ENCODE results near the gene CDC34. TPM values are rescaled to one million over a fixed set of nuclear protein-coding genes. Genes with fewer than 3 reads are reported as not detected.

Gene CDC34
- total and polyA plus RNA-seq, 9 of the 15 experiments (the other 6 are each of a cell fraction or from before 2014, with no cell fraction given): 0.80 to 203 (median 65.5) TPM

- ChIA-PET POLR2A (no interaction called here), CTCF (ENCODE audit: low intra/inter-chr PET ratio) (no interaction called here)
- Histone ChIP-seq H3K4me1 (replicated peaks in 1 of 2; ENCODE audit: control insufficient read depth in 2 of 2, insufficient read depth in 2 of 2, low read length in 2 of 2) (peaks cover 8 to 55% of the 10 kb centered on the region in 2 experiments), H3K9ac (ENCODE audit: insufficient read depth in 1 of 2, low read depth in 2 of 2, low read length in 2 of 2) (no peak overlapping the region), H3K27me3 (ENCODE audit: control insufficient read depth in 2 of 2, insufficient read depth in 2 of 2, low read length in 2 of 2) (no peaks in the 10 kb centered on the region; a peak in 1 of 5 replicates), H2AFZ (ENCODE audit: low read depth, low read length) (no peak overlapping the region), H3K27ac (ENCODE audit: extremely low read depth, low read depth, low read length) (no peak overlapping the region), H3K36me3 (ENCODE audit: control insufficient read depth, insufficient read depth, low read length) (no peaks in the 10 kb centered on the region), H3K4me3 (no peak overlapping the region), H4K20me1 (replicated peaks; ENCODE audit: control insufficient read depth, insufficient read depth, low read length) (no peaks in the 10 kb centered on the region), H3K79me2 (ENCODE audit: control insufficient read depth, insufficient read depth, low read length) (peaks cover 11% of the 10 kb centered on the region; the same call in 1 of the 3 replicates), H3K9me1 (ENCODE audit: control insufficient read depth, insufficient read depth, low read length) (no peaks in the 10 kb centered on the region), H3K9me3 (replicated peaks; ENCODE audit: control insufficient read depth, insufficient read depth, low read depth, low read length) (peaks cover 6% of the 10 kb centered on the region; the same call in 1 of the 2 replicates), H3K4me2 (ENCODE audit: insufficient read depth, low read length) (no peak overlapping the region)
- ATAC-seq: no peak
- intact Hi-C loops (cut with micrococcal nuclease): no loop called here
- TF ChIP-seq KAT2B (IDR thresholded peaks at IDR 0.05; ENCODE audit: low read depth, low read length) (no peak), POLR2G (IDR thresholded peaks at IDR 0.05; ENCODE audit: low read depth, low read length) (peak; percentile 30; the same call in 1 of the 2 replicates)
- BruUV-seq (replicated peaks): no TSS peak
- no peak for DNase-seq (ENCODE audit: extremely low read depth in 1 of 4, low spot score in 3 of 4)
- in situ Hi-C loops (cut with MboI): no loop called here
- WGBS (ENCODE audit: insufficient coverage, low coverage, missing lambda C conversion rate): 67% methylated on average over 20 of the region's 22 CpGs
- FAIRE-seq: no peak
Observed at GRCh38 chr19:485077-485476, 46.5 kb upstream of the CDC34 start.

GRCh38 chr19:485583-486236 lies 45.9 kb upstream of the CDC34 start:
- Histone ChIP-seq H3K9me1 (ENCODE audit: control insufficient read depth, insufficient read depth, low read length) (no peaks in the 10 kb centered on the region), H3K4me1 (replicated peaks in 1 of 2; ENCODE audit: control insufficient read depth in 2 of 2, insufficient read depth in 2 of 2, low read length in 2 of 2) (peaks cover 8 to 53% of the 10 kb centered on the region in 2 experiments), H3K4me2 (ENCODE audit: insufficient read depth, low read length) (no peak overlapping the region), H3K79me2 (ENCODE audit: control insufficient read depth, insufficient read depth, low read length) (peaks cover 11% of the 10 kb centered on the region; the same call in 1 of the 3 replicates), H2AFZ (ENCODE audit: low read depth, low read length) (no peak overlapping the region), H3K27me3 (ENCODE audit: control insufficient read depth in 2 of 2, insufficient read depth in 2 of 2, low read length in 2 of 2) (no peaks in the 10 kb centered on the region; a peak in 1 of 5 replicates), H3K9ac (ENCODE audit: insufficient read depth in 1 of 2, low read depth in 2 of 2, low read length in 2 of 2) (peak overlapping the region in 1 of 2 experiments; percentile 14; a peak in 2 of 4 replicates), H3K4me3 (no peak overlapping the region), H4K20me1 (replicated peaks; ENCODE audit: control insufficient read depth, insufficient read depth, low read length) (no peaks in the 10 kb centered on the region), H3K36me3 (ENCODE audit: control insufficient read depth, insufficient read depth, low read length) (no peaks in the 10 kb centered on the region), H3K9me3 (replicated peaks; ENCODE audit: control insufficient read depth, insufficient read depth, low read depth, low read length) (peaks cover 3% of the 10 kb centered on the region; the same call in 1 of the 2 replicates), H3K27ac (ENCODE audit: extremely low read depth, low read depth, low read length) (no peak overlapping the region)
- BruUV-seq (replicated peaks): no TSS peak
- CTCF ChIA-PET (ENCODE audit: low intra/inter-chr PET ratio): no interaction called here
- FAIRE-seq (no peak), ATAC-seq (no peak), DNase-seq (ENCODE audit: extremely low read depth in 1 of 4, low spot score in 3 of 4) (no peak)
- 58% methylated on average over 19 of the region's 23 CpGs for WGBS (ENCODE audit: insufficient coverage, low coverage, missing lambda C conversion rate)
- POLR2A ChIA-PET: interaction anchor here (0.6 kb wide), 1 partner anchor 119 kb away, joined by 3 read pairs; no protein-coding TSS in a partner anchor
- in situ Hi-C loops (cut with MboI): no loop called here
- intact Hi-C loops (cut with micrococcal nuclease): no loop called here
- no peak for TF ChIP-seq HNRNPUL1 (IDR thresholded peaks at IDR 0.05; ENCODE audit: low read length)
- no peak for TF ChIP-seq ZNF146 (CRISPR knock-in tag; IDR thresholded peaks at IDR 0.05; ENCODE audit: unreplicated experiment)
- no peak for TF ChIP-seq CCNT2 (IDR thresholded peaks at IDR 0.05; ENCODE audit: borderline replicate concordance, extremely low read depth, insufficient read length, low read depth, low read length)
- no peak for TF ChIP-seq MITF (IDR thresholded peaks at IDR 0.05)
- no peak for TF ChIP-seq SMARCE1 (IDR thresholded peaks at IDR 0.05)
- no peak for TF ChIP-seq TCF3 (CRISPR knock-in tag; IDR thresholded peaks at IDR 0.05)
- TF ChIP-seq ZNF511 (CRISPR knock-in tag; IDR thresholded peaks at IDR 0.05): no peak
- TF ChIP-seq ZBTB34 (CRISPR knock-in tag; IDR thresholded peaks at IDR 0.05): no peak
- no peak for TF ChIP-seq NR2C1 (IDR thresholded peaks at IDR 0.05)
- no peak for TF ChIP-seq NR2C1 (tag; IDR thresholded peaks at IDR 0.05)
- TF ChIP-seq ZBTB17 (CRISPR knock-in tag; IDR thresholded peaks at IDR 0.05): no peak

Measured in K562 (cell line).